ENCODE measurements around the gene SBF2.

DNA sequence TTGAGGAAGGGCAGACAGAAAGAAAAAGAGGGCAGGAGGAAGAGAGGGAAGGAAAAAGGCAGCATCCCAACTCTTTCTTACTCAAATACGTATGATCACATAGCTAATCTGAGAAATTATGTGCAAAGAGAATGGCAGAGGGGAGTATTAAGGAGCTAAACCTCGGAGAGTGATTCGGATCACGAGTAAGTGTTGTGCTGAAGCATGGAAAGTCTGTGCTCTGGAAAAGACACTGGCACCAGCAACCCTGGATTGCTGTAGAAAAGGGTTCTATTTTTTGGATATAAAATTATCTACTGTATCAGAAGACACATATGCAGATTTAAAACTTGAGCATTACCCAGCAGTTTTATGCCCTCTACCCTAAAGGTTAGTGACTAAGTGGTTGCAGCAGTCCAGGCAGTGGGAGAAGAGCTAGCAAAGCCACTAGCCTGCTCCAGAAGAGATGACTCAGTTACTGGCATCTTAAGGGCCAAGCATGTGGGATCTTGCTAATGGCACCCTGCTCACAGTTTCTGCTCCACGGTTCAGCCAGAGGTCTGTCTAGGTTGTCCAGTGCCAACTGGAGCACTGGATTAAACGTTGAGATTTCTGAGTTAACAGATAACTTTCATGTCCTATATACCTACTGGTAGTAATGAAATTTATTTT lies 478.4 kb downstream of the SBF2 start:
- TF ChIP-seq POLR2A (IDR thresholded peaks at IDR 0.05), result no peak
- no peak for TF ChIP-seq POLR2AphosphoS5 (IDR thresholded peaks at IDR 0.05)

All from spleen (tissue), 3 donors.